GM13977 (cell line): ENCODE measurements around the gene DYNC2H1.
"Not testable (repeated sequence)": the region's sequence is repeated elsewhere in the genome, so short reads cannot be mapped to it uniquely, and the experiment has no call there.

ENCODE experiments used
- DNase-seq: peaks from one replicate; pipeline ENCODE4 v3.0.0; 2012; ENCODE audit warnings: low spot score
- in situ Hi-C: fragments of 300-500 bp; cut with MboI; formaldehyde crosslinking; loops from one replicate; pipeline ENCODE4 v1.12.0; 2022; ENCODE audit warnings: low sequenced_read_pairs, low pct_unique_long_range_greater_than_20kb, mixed read lengths, inconsistent platforms; ENCODE audit not compliant: unreplicated experiment
- TF ChIP-seq, protein P1 (sequence below): IDR thresholded peaks from 2 replicates; pipeline ENCODE4 v1.5.1; 2012; ENCODE audit warnings: mild to moderate bottlenecking, control low read depth; ENCODE audit not compliant: insufficient read depth; ENCODE audit errors: extremely low read depth, missing control alignments

Gene DYNC2H1

DNA sequence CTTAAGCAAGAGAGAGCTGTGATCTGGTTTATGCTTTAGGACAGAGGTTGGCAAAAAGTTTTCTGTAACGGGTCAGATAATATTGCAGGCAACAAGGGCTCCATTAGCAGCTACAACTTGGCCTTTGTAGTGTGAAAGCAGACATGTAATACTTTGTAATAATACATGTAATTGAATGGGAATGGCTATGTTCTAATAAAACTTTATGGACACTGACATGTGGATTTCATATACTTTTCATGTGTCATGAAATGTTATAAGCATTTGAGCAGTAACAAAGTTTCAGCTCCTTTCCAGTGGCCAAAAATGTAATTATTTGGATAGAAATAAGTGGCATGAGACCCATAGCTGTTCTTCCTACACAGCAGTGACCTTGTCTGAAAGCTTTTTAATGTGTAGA is 3.1 kb downstream of the DYNC2H1 start:
- TF ChIP-seq, protein P1, sequence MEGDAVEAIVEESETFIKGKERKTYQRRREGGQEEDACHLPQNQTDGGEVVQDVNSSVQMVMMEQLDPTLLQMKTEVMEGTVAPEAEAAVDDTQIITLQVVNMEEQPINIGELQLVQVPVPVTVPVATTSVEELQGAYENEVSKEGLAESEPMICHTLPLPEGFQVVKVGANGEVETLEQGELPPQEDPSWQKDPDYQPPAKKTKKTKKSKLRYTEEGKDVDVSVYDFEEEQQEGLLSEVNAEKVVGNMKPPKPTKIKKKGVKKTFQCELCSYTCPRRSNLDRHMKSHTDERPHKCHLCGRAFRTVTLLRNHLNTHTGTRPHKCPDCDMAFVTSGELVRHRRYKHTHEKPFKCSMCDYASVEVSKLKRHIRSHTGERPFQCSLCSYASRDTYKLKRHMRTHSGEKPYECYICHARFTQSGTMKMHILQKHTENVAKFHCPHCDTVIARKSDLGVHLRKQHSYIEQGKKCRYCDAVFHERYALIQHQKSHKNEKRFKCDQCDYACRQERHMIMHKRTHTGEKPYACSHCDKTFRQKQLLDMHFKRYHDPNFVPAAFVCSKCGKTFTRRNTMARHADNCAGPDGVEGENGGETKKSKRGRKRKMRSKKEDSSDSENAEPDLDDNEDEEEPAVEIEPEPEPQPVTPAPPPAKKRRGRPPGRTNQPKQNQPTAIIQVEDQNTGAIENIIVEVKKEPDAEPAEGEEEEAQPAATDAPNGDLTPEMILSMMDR = no peak
- DNase-seq = no peak
- in situ Hi-C loops = no loop called here

DNA sequence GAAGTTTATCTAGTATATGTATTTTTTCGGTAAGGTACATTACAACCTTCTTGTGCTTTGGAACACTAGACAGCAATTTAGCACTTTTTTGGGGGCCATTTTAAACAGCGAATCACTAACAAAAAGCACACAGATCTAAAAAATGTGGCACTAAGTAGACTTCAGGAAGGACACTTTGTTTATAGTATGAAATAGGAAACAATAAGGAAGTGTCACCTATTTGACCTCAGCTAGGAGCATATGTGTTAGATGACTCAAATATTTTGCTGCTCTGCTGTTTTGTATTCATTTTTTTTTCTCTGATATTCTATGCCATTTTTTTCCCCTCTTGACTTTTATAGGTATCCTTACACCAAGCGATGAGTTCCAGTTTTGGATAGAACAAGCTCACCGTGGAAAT is 5.6 kb downstream of the DYNC2H1 start:
- in situ Hi-C loops = no loop called here
- TF ChIP-seq, protein P1 = no peak
- DNase-seq = no peak

DNA sequence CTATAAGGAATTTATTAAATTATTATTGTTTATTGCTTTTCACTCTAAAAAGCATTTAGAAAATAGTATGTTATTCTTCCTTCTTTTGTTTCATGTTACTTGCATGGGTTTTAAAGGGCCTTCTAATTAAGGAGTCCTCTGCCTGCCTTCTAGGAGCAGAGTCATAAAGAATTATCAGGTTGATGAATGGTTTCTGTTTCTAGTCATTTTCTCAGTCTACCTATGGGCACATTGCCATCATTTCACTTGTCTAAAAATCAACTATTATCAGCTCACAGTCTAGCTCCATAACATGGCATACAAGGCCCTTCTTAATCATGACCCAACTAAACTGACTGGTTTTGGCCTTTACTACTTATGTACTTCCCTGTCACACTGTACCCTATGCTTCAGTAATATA is 16.2 kb downstream of the DYNC2H1 start:
- TF ChIP-seq, protein P1 = no peak
- DNase-seq = no peak
- in situ Hi-C loops = no loop called here

DNA sequence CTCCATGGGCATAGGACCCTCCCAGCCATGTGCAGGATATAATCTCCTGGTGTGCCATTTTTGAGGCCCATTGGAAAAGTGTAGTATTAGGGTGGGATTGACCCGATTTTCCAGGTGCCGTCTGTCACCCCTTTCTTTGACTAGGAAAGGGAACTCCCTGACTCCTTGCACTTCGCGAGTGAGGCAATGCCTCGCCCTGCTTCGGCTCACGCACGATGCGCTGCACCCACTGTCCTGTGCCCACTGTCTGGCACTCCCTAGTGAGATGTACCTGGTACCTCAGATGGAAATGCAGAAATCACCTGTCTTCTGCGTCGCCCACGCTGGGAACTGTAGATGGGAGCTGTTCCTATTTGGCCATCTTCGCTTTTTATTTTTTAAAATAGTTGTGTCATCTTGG is 32.8 kb downstream of the DYNC2H1 start:
- in situ Hi-C loops, DNase-seq: not testable (repeated sequence)

DNA sequence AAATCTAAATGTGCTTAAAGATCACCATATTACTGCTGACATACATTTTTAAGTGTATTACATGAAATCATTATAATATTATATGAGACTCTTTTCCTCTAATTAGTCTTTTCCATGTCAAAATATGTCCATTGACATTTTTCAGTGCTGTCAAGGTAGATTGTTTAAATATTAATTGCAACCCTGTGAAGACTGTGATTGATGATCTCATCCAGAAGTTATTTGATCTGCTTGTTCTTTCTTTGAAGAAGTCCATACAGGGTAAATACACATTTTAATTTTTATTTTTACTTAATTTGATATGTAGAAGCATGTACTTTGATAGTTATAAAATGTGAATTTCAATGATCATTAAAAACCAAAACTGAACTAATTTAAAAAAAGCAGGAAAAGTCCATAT is 38.4 kb downstream of the DYNC2H1 start:
- in situ Hi-C loops = no loop called here
- TF ChIP-seq, protein P1 = no peak
- DNase-seq = no peak

DNA sequence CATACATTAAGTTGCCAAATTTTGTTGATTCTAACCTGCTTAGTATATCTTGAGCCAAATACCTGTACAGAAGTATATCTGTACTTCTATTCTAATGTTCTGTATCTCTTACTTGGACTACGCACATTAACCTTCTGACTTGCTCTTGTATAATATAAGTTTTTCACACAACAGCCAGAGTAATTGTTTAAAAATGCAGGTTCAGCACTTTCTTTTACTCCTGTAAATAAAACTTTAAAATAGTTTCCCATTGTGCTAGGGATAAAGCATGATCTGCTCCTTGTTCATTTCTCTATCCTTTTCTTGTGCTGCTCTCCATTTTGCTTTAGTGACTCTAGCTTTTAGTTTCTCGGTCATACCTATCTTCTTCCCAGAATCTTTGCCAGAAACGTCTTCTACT is 48.3 kb downstream of the DYNC2H1 start:
- in situ Hi-C loops = no loop called here
- no peak for DNase-seq
- TF ChIP-seq, protein P1 = no peak

DNA sequence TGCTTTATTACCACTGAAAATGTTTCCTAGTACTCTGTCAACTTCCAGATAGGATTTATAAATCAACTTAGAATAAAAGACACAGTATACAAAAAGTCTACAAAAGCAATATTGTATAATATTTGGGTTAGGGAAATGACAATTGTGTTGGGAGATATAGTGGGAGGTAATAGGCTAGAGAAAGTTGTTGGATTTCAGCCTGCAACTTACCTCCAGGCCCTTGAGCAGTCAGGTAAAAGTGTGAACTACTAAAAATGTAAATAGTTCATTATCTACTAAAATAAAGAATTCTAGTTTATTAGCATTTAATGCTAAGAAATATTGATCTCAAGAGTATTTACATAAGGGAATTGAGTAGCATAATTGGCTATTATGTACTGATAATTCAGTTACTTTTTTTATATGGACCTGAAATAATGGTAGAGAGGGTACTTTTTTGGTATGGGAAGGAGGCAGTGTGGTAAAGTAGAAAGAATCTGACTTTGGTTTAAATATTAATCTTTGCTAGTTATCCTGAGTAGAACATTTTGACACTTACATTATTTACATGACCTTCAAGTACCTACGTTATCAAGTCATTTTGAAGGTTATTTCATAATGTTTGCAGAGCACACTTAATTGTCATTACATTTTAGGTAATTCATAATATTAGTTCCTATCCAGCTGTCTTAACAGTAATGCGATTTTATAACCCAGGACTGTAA is 55.0 kb downstream of the DYNC2H1 start:
- no peak for DNase-seq
- in situ Hi-C loops = no loop called here

More for the DNA sequence above, 55.0 kb downstream of the DYNC2H1 start:
- TF ChIP-seq, protein P1 = no peak
